WTC11 (cell line): ENCODE measurements around the gene ZNF724. TPM values are rescaled to one million over a fixed set of nuclear protein-coding genes. Genes with fewer than 3 reads are reported as not detected.
"Not testable (repeated sequence)": the region's sequence is repeated elsewhere in the genome, so short reads cannot be mapped to it uniquely, and the experiment has no call there.

Source experiments
- ATAC-seq: fragments of 200-7000 bp; cut with Tn5 transposase; 2 replicates; pipeline ENCODE4 v1.10.0; 2021; ENCODE audit warnings: mild to moderate bottlenecking, moderate library complexity
- CTCF ChIA-PET: fragments of 300-600 bp; sonication (Branson Sonifier 250); formaldehyde crosslinking; loops from one replicate; lab custom pipeline; 2021; ENCODE audit warnings: antibody characterized with exemption; lab: Charles Lee
- POLR2A ChIA-PET: fragments of 350-600 bp; sonication (Branson Sonifier 250); formaldehyde crosslinking; loops from one replicate; lab custom pipeline; 2021; ENCODE audit warnings: antibody characterized with exemption; lab: Charles Lee
- DNase-seq: peaks from one replicate; pipeline ENCODE4 v3.0.0; 2021; ENCODE audit warnings: low spot score
- H3K27ac Mint-ChIP-seq: 2 replicates; pipeline ENCODE4 v1.8.0; 2021; ENCODE audit warnings: mixed read lengths
- H3K27me3 Mint-ChIP-seq: 2 replicates; pipeline ENCODE4 v1.8.0; 2021; ENCODE audit warnings: low read depth, mild to moderate bottlenecking, moderate library complexity, mixed read lengths
- H3K36me3 Mint-ChIP-seq: 2 replicates; pipeline ENCODE4 v1.8.0; 2021; ENCODE audit warnings: mixed read lengths
- H3K4me1 Mint-ChIP-seq: 2 replicates; pipeline ENCODE4 v1.8.0; 2022; ENCODE audit warnings: mixed read lengths
- H3K4me3 Mint-ChIP-seq: 2 replicates; pipeline ENCODE4 v1.8.0; 2021; ENCODE audit warnings: mild to moderate bottlenecking, moderate library complexity, mixed read lengths
- H3K9me3 Mint-ChIP-seq: 2 replicates; pipeline ENCODE4 v1.8.0; 2021; ENCODE audit warnings: mixed read lengths
- ATF1 ChIP-seq: sonication (generic); formaldehyde crosslinking; IDR thresholded peaks from 2 replicates; pipeline ENCODE4 v1.8.1; 2023; ENCODE audit warnings: mild to moderate bottlenecking, moderate library complexity, missing genetic modification reagents
- ATF6 ChIP-seq: sonication (generic); formaldehyde crosslinking; IDR thresholded peaks from 2 replicates; pipeline ENCODE4 v1.8.1; 2023; ENCODE audit warnings: mild to moderate bottlenecking, missing genetic modification reagents
- CREB1 ChIP-seq: sonication (generic); formaldehyde crosslinking; IDR thresholded peaks from 2 replicates; pipeline ENCODE4 v1.8.0; 2023; ENCODE audit warnings: mild to moderate bottlenecking, missing genetic modification reagents
- CTCF ChIP-seq: fragments of 200-600 bp; IDR thresholded peaks from 2 replicates; pipeline ENCODE4 v1.8.0; 2022; ENCODE audit warnings: antibody characterized with exemption
- E2F1 ChIP-seq: sonication (generic); formaldehyde crosslinking; IDR thresholded peaks from 2 replicates; pipeline ENCODE4 v1.8.0; 2022; ENCODE audit warnings: mild to moderate bottlenecking, missing genetic modification reagents
- ESRRA ChIP-seq: sonication (generic); formaldehyde crosslinking; IDR thresholded peaks from 2 replicates; pipeline ENCODE4 v1.8.1; 2022; ENCODE audit warnings: mild to moderate bottlenecking, missing genetic modification reagents, borderline replicate concordance
- FOXP4 ChIP-seq: sonication (generic); formaldehyde crosslinking; IDR thresholded peaks from 2 replicates; pipeline ENCODE4 v1.8.0; 2022; ENCODE audit warnings: mild to moderate bottlenecking, missing genetic modification reagents
- IRF2 ChIP-seq: sonication (generic); formaldehyde crosslinking; IDR thresholded peaks from 2 replicates; pipeline ENCODE4 v1.8.0; 2022; ENCODE audit warnings: low read depth, missing genetic modification reagents, borderline replicate concordance
- JUN ChIP-seq: sonication (generic); formaldehyde crosslinking; IDR thresholded peaks from 2 replicates; pipeline ENCODE4 v1.8.0; 2023; ENCODE audit warnings: mild to moderate bottlenecking, missing genetic modification reagents
- MAX ChIP-seq: sonication (generic); formaldehyde crosslinking; IDR thresholded peaks from 2 replicates; pipeline ENCODE4 v1.8.0; 2022; ENCODE audit warnings: mild to moderate bottlenecking, missing genetic modification reagents
- NFATC4 ChIP-seq: fragments of 250-450 bp; sonication (Bioruptor Pico); IDR thresholded peaks from 2 replicates; pipeline ENCODE4 v1.9.0; 2021; ENCODE audit warnings: mild to moderate bottlenecking
- NFE2L1 ChIP-seq: sonication (generic); formaldehyde crosslinking; IDR thresholded peaks from 2 replicates; pipeline ENCODE4 v1.8.1; 2023; ENCODE audit warnings: missing genetic modification reagents
- SOX15 ChIP-seq: fragments of 250-450 bp; sonication (Bioruptor Pico); IDR thresholded peaks from 2 replicates; pipeline ENCODE4 v1.9.0; 2021; ENCODE audit warnings: mild to moderate bottlenecking
- TCF7 ChIP-seq: sonication (generic); formaldehyde crosslinking; IDR thresholded peaks from 2 replicates; pipeline ENCODE4 v1.8.0; 2022; ENCODE audit warnings: mild to moderate bottlenecking, low read depth, missing genetic modification reagents, moderate library complexity
- TEAD1 ChIP-seq: sonication (generic); formaldehyde crosslinking; IDR thresholded peaks from 2 replicates; pipeline ENCODE4 v1.8.0; 2022; ENCODE audit warnings: mild to moderate bottlenecking, missing genetic modification reagents
- ZBTB21 ChIP-seq: sonication (generic); formaldehyde crosslinking; IDR thresholded peaks from 2 replicates; pipeline ENCODE4 v1.8.1; 2023; ENCODE audit warnings: mild to moderate bottlenecking, missing genetic modification reagents, borderline replicate concordance
- ZNF281 ChIP-seq: sonication (generic); formaldehyde crosslinking; IDR thresholded peaks from 2 replicates; pipeline ENCODE4 v1.8.0; 2023; ENCODE audit warnings: mild to moderate bottlenecking, missing genetic modification reagents
- ZNF512 ChIP-seq: sonication (generic); formaldehyde crosslinking; IDR thresholded peaks from 2 replicates; pipeline ENCODE4 v1.8.1; 2022; ENCODE audit warnings: missing genetic modification reagents, borderline replicate concordance
- ZNF671 ChIP-seq: fragments of 250-450 bp; sonication (Bioruptor Pico); IDR thresholded peaks from 2 replicates; pipeline ENCODE4 v1.8.0; 2021; ENCODE audit warnings: mild to moderate bottlenecking
- ZSCAN18 ChIP-seq: fragments of 250-450 bp; sonication (Bioruptor Pico); IDR thresholded peaks from 2 replicates; pipeline ENCODE4 v2.1.2; 2022; ENCODE audit warnings: mild to moderate bottlenecking, moderate library complexity
- total RNA-seq: library from RNA; stranded (reverse); gene quantifications from 3 replicates; pipeline ENCODE4 v1.2.3, GENCODE V29; 2021

ZNF724 gene
- total RNA-seq, 1 experiment from 2014 or later = 59.0 TPM

- Mint-ChIP-seq H3K36me3 (peaks cover 39% of the 10 kb centered on the region), H3K27me3 (no peaks in the 10 kb centered on the region), H3K9me3 (peaks cover 53% of the 10 kb centered on the region), H3K27ac (no peak overlapping the region), H3K4me3 (no peak overlapping the region), H3K4me1 (no peaks in the 10 kb centered on the region)
- no peak for TF ChIP-seq ZNF512 (CRISPR knock-in tag)
- TF ChIP-seq CTCF = peak; percentile 79
- POLR2A ChIA-PET = interaction anchor here (0.6 to 1.3 kb wide), 3 partner anchors 10 to 34 kb away, joined by 5 to 8 read pairs (median 5); partner anchors contain the start of gene ZNF724
- ATAC-seq (peak; percentile 95), DNase-seq (peak; percentile 81)
- CTCF ChIA-PET = interaction anchor here (0.7 to 2.3 kb wide), 7 partner anchors 10 to 132 kb away, joined by 3 to 7 read pairs (median 4); partner anchors contain the start of gene ZNF724
These were observed 33.7 kb upstream of the ZNF724 start for GRCh38 chr19:23283925-23284324.

GRCh38 chr19:23281663-23282276 is 31.6 kb upstream of the ZNF724 start:
- ATAC-seq (no peak), DNase-seq (no peak)
- Mint-ChIP-seq H3K4me1 (0 out of 2 replicates have a peak, but pooled peaks cover 3% of the 10 kb centered on the region), H3K27me3 (no peaks in the 10 kb centered on the region), H3K9me3 (peaks cover 35% of the 10 kb centered on the region), H3K4me3 (no peak overlapping the region), H3K27ac (no peak overlapping the region), H3K36me3 (peaks cover 21% of the 10 kb centered on the region)
- POLR2A ChIA-PET = no interaction called here
- CTCF ChIA-PET = interaction anchor here (1.1 kb wide), 1 partner anchor 8 kb away, joined by 4 read pairs; no protein-coding TSS in a partner anchor
- TF ChIP-seq E2F1 (CRISPR knock-in tag) = no peak
- TF ChIP-seq TEAD1 (CRISPR knock-in tag) = no peak
- no peak for TF ChIP-seq NFATC4 (CRISPR knock-in tag)
- TF ChIP-seq ZNF671 = no peak
- no peak for TF ChIP-seq ZBTB21
- no peak for TF ChIP-seq ZNF281 (CRISPR knock-in tag)
- no peak for TF ChIP-seq CREB1 (CRISPR knock-in tag)
- no peak for TF ChIP-seq FOXP4 (CRISPR knock-in tag)
- TF ChIP-seq ZSCAN18 (CRISPR knock-in tag) = no peak
- no peak for TF ChIP-seq NFE2L1 (CRISPR knock-in tag)
- TF ChIP-seq ESRRA (CRISPR knock-in tag) = no peak
- no peak for TF ChIP-seq TCF7 (CRISPR knock-in tag)
- no peak for TF ChIP-seq IRF2 (CRISPR knock-in tag)
- no peak for TF ChIP-seq SOX15
- no peak for TF ChIP-seq MAX
- TF ChIP-seq ATF6 (CRISPR knock-in tag) = no peak
- no peak for TF ChIP-seq JUN
- TF ChIP-seq ATF1 (CRISPR knock-in tag) = no peak

GRCh38 chr19:23278118-23278517 is 27.9 kb upstream of the ZNF724 start:
- H3K36me3 Mint-ChIP-seq, H3K4me3 Mint-ChIP-seq, ATAC-seq, H3K27me3 Mint-ChIP-seq, CTCF ChIA-PET, DNase-seq, POLR2A ChIA-PET, H3K27ac Mint-ChIP-seq: not testable (repeated sequence)
- Mint-ChIP-seq H3K4me1 (peaks cover 14% of the 10 kb centered on the region; the same call in 1 of the 2 replicates), H3K9me3 (peaks cover 12% of the 10 kb centered on the region)
